Vagina (tissue), 2 donors: ENCODE data around the gene SLC6A15.

Source experiments
- POLR2A ChIP-seq, 2 donors: fragments of 450-650 bp; IDR thresholded peaks; one replicate each; pipeline ENCODE4 v1.6.1; 2017; ENCODE audit warnings: antibody characterized with exemption in 2 of 2, mild to moderate bottlenecking in 2 of 2, moderate library complexity in 2 of 2
- POLR2AphosphoS5 ChIP-seq, 2 donors: sonication (generic); formaldehyde crosslinking; IDR thresholded peaks; one replicate each; pipeline ENCODE4 v1.9.0; 2017; ENCODE audit warnings: antibody characterized with exemption in 2 of 2, mild to moderate bottlenecking in 2 of 2, low read depth in 1 of 2; ENCODE audit not compliant: insufficient read depth in 1 of 2
- TF ChIP-seq, protein P1 (sequence below), 3 experiments: fragments of 450-650 bp in 2 of 3; fragments of 200-600 bp in 1 of 3; sonication (generic) in 1 of 3; IDR thresholded peaks; one replicate each; pipeline ENCODE4 v1.5.1; 2017 to 2019; ENCODE audit warnings: antibody characterized with exemption in 3 of 3, mild to moderate bottlenecking in 2 of 3, moderate library complexity in 2 of 3

DNA sequence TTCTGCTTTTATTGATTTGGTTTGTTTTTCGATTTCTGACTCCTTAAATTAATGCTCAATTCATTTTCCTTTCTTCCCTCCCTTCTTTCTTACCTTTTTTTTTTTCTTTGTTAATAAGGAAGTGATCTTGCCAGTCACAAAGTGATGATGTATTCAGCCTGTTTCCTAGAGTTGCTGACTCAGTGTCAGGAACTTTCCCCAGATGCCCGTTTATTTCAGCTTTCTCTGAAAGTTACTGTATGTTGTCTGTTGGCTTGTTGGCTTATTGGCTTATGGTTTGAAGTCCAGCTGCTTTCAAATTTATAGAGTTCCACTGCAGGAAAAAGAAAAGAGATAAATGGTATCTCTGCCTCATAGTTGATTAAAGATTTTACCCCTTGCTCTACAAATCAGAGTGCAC, 12.4 kb upstream of the SLC6A15 start:
- TF ChIP-seq, protein P1, sequence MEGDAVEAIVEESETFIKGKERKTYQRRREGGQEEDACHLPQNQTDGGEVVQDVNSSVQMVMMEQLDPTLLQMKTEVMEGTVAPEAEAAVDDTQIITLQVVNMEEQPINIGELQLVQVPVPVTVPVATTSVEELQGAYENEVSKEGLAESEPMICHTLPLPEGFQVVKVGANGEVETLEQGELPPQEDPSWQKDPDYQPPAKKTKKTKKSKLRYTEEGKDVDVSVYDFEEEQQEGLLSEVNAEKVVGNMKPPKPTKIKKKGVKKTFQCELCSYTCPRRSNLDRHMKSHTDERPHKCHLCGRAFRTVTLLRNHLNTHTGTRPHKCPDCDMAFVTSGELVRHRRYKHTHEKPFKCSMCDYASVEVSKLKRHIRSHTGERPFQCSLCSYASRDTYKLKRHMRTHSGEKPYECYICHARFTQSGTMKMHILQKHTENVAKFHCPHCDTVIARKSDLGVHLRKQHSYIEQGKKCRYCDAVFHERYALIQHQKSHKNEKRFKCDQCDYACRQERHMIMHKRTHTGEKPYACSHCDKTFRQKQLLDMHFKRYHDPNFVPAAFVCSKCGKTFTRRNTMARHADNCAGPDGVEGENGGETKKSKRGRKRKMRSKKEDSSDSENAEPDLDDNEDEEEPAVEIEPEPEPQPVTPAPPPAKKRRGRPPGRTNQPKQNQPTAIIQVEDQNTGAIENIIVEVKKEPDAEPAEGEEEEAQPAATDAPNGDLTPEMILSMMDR (IDR thresholded peaks at IDR 0.05) = no peak
- TF ChIP-seq POLR2AphosphoS5 (IDR thresholded peaks at IDR 0.05; ENCODE audit: insufficient read depth in 1 of 2, low read depth in 1 of 2) = no peak
- TF ChIP-seq POLR2A (IDR thresholded peaks at IDR 0.05) = no peak
